Measurements from ENCODE around the gene PDE9A.

DNA sequence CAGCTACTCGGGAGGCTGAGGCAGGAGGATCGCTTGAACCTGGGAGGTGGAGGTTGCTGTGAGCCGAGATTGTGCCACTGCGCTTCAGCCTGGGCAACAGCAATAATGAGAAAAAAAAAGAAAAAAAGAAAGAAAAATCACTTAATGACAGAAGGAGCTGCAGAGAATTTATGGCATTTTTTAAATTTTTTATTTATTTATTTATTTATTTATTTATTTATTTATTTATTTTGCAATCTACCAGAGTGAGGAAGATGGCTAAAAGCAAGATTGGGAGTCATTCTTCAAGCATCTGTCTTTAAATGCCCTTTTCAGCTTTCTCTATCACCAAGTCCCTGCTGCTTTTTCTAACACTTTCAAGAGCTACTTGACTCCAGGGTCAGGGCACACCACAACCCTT lies 134.2 kb downstream of the PDE9A start:
- TF ChIP-seq, protein P1, sequence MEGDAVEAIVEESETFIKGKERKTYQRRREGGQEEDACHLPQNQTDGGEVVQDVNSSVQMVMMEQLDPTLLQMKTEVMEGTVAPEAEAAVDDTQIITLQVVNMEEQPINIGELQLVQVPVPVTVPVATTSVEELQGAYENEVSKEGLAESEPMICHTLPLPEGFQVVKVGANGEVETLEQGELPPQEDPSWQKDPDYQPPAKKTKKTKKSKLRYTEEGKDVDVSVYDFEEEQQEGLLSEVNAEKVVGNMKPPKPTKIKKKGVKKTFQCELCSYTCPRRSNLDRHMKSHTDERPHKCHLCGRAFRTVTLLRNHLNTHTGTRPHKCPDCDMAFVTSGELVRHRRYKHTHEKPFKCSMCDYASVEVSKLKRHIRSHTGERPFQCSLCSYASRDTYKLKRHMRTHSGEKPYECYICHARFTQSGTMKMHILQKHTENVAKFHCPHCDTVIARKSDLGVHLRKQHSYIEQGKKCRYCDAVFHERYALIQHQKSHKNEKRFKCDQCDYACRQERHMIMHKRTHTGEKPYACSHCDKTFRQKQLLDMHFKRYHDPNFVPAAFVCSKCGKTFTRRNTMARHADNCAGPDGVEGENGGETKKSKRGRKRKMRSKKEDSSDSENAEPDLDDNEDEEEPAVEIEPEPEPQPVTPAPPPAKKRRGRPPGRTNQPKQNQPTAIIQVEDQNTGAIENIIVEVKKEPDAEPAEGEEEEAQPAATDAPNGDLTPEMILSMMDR (IDR thresholded peaks at IDR 0.05; ENCODE audit: insufficient read depth, low read length) = no peak
- TF ChIP-seq POLR2AphosphoS5 (IDR thresholded peaks at IDR 0.05; ENCODE audit: low read depth) = no peak
- TF ChIP-seq GABPA (IDR thresholded peaks at IDR 0.05; ENCODE audit: low read depth) = no peak
- TF ChIP-seq SPI1 (IDR thresholded peaks at IDR 0.05; ENCODE audit: borderline replicate concordance, low read depth) = no peak
- TF ChIP-seq, protein P2, sequence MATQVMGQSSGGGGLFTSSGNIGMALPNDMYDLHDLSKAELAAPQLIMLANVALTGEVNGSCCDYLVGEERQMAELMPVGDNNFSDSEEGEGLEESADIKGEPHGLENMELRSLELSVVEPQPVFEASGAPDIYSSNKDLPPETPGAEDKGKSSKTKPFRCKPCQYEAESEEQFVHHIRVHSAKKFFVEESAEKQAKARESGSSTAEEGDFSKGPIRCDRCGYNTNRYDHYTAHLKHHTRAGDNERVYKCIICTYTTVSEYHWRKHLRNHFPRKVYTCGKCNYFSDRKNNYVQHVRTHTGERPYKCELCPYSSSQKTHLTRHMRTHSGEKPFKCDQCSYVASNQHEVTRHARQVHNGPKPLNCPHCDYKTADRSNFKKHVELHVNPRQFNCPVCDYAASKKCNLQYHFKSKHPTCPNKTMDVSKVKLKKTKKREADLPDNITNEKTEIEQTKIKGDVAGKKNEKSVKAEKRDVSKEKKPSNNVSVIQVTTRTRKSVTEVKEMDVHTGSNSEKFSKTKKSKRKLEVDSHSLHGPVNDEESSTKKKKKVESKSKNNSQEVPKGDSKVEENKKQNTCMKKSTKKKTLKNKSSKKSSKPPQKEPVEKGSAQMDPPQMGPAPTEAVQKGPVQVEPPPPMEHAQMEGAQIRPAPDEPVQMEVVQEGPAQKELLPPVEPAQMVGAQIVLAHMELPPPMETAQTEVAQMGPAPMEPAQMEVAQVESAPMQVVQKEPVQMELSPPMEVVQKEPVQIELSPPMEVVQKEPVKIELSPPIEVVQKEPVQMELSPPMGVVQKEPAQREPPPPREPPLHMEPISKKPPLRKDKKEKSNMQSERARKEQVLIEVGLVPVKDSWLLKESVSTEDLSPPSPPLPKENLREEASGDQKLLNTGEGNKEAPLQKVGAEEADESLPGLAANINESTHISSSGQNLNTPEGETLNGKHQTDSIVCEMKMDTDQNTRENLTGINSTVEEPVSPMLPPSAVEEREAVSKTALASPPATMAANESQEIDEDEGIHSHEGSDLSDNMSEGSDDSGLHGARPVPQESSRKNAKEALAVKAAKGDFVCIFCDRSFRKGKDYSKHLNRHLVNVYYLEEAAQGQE (IDR thresholded peaks at IDR 0.05; ENCODE audit: insufficient replicate concordance, low read depth) = no peak
